Kidney glomerular epithelial cell (primary cell): ENCODE results near the gene DDX10.
"Not testable (repeated sequence)": the region's sequence is repeated elsewhere in the genome, so short reads cannot be mapped to it uniquely, and the experiment has no call there.

ENCODE experiments used
- DNase-seq: peaks from one replicate; lab custom pipeline; 2025; lab: John Stamatoyannopoulos, UW

DDX10 gene

GRCh38 chr11:108823960-108824359, 159.1 kb downstream of the DDX10 start:
- DNase-seq, result not testable (repeated sequence)

DNA sequence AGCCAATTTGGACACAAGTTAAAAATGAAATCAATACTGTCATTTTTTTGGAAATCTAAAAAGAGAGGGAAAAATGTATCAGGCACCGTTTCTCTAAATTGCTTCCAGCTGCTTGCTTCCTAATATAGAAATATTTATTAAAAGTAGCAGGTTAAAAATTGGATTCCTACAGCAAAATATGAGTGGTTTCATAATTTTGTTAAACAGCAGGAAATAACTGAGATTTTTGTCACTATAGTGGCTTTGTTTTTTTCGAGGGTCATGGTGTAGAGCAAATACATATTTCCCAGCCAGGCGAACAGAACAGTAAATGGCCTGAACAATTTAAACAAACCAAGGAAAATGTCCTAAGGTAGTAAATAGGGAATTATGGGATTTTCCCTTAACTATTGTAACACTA, 159.7 kb downstream of the DDX10 start:
- no peak for DNase-seq

- DNase-seq, result no peak
Observed at GRCh38 chr11:108825381-108825780, 160.5 kb downstream of the DDX10 start.

- no peak for DNase-seq
Observed at GRCh38 chr11:108826136-108826535, 161.3 kb downstream of the DDX10 start.

DNA sequence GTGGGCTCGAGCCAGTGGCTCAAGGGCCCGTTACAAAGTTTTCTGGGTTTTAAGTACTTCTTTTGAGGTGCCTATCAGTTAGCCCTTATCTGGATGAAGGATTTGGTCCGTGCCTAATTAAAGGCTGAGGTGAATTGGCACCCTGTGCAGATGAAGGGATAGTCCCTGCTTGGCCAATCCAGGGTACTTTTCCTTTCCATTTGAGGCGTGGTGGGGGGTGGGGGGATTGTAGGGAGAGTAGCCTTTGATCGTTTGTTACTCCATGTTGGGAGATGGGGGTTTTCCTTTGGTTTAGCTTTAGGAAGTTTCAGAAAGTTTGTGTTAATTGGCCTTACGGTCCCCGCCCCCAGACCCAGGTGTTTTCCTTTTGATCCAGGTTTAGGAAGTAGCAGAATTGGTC, 170.8 kb downstream of the DDX10 start:
- DNase-seq, result no peak

DNA sequence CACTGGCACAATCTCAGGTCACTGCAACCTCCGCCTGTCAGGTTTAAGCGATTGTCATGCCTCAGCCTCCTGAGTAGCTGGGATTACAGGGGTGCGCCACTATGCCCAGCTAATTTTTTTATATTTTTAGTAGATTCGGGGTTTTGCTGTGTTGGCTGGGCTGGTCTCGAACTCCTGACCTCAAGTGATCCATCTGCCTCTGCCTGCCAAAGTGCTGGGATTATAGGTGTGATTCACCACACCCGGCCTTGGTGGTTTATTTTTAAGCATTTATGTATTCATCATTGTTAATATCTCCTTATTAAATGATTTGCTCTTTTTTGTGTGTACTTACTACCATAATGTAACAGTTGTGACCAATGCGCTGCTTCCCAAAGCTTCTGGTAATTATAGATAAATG, 171.7 kb downstream of the DDX10 start:
- no peak for DNase-seq

GRCh38 chr11:108838102-108838791, 173.4 kb downstream of the DDX10 start:
- no peak for DNase-seq

GRCh38 chr11:108838792-108839105, 173.9 kb downstream of the DDX10 start:
- no peak for DNase-seq

DNA sequence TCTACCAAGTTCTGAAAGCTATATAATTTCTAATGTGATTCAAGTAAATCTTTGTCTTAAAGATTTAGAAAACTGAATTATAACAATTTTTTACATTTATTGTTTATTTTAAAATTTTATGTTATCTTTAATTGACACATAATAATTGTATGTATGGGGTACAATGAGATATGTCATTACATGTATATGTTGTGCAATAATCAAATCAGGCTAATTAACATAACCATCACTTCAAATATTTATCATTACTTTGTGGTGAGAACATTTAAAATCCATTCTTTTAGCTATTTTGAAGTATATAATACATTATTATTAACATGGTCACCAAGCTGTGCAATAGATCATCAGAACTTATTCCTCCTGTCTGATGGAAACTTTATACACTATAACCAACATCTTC, 181.1 kb downstream of the DDX10 start:
- DNase-seq, result no peak

DNA sequence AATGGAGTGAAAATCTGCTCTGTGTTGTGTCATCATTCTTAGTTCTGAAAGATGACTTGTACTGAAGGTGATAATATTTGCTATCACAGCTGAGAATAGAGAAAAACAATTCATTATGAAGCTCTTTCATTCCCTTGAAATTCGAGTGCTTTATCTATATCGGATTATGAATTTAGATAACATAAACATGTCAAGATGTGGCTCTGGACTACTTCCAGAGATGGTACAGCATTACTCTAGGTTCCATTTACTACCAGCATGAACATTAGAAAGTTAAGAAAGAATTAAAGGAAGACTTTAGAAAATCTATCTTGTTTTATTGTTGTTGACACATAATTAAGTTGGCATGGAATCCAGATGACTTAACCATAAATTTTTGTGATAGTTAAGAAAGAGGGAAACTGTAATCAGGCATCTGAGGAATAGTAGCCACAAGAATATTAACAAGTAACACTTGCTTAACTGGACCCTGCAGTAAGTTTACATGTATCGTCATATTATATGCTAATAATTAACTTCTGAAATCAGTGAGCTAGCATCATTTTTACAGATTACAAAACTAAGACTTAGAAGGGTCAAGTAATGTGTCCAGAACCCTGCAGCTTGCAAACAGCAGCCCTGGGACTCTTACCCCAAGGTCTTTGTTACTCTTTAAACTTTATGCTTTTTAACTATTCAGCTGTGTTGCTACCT, 182.6 kb downstream of the DDX10 start:
- DNase-seq, result no peak

GRCh38 chr11:108851781-108852180, 186.9 kb downstream of the DDX10 start:
- DNase-seq, result no peak

- no peak for DNase-seq
Observed at GRCh38 chr11:108852701-108853100, 187.8 kb downstream of the DDX10 start.

DNA sequence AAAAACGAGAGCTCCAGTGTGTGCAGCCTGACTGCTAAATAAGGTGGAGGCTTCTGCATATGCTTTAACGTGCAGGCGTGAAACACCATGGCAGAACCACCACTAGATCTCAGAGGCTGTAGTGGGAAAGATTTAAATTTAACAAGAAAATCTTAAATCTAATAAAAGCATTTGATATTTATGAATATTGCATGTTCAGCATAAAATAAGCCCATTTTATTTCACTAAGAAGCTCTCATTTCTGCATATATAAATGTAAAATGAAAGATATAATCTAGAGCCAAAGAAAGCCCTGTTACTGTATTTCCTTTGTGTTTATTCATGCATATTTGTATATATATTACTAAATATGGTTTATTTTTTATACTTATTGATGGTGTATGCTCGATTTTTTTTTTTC, 188.3 kb downstream of the DDX10 start:
- no peak for DNase-seq

GRCh38 chr11:108853864-108854263, 189.0 kb downstream of the DDX10 start:
- no peak for DNase-seq

GRCh38 chr11:108854346-108854745, 189.5 kb downstream of the DDX10 start:
- DNase-seq, result no peak

- no peak for DNase-seq
Observed at GRCh38 chr11:108857382-108857781, 192.5 kb downstream of the DDX10 start.

DNA sequence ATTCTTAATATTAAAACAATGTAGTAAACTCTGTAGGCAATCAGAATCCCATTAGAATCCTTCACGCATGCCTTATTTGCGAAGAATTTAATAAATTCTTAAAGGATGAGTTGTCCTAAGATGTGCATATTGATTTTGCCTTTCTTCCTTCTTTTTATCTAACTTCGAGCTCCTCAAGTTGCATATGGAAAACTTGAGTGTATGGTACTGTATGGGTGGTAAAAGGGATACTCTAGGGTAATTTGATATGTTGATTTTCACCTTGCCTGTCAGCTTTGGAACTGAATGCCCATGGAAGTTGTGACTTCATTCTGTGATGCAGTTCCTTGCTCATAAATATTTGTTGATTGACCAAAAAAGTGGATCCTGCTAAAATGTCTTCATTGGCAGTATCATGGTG, 193.8 kb downstream of the DDX10 start:
- DNase-seq, result no peak

GRCh38 chr11:108859510-108859909, 194.6 kb downstream of the DDX10 start:
- DNase-seq, result no peak

GRCh38 chr11:108863528-108863927, 198.7 kb downstream of the DDX10 start:
- DNase-seq, result no peak

DNA sequence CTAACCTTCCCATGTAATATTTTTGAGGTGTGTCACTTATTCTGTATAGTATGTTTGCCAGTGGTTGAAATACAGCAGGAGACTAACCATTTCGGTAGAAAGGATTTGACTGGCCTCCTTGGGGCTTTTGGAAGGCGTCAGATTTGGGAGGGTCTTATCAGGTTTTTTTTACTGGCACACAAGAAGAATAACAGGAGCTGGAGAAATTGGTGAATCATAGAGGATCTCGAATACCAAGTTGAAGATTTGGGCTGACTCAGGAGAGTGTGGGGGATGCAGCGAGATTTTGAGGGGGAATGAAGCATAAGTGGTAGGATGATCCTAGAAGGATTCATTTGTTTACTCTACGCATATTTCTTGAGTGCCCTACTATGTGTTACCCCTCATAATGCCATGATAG, 200.5 kb downstream of the DDX10 start:
- no peak for DNase-seq

DNA sequence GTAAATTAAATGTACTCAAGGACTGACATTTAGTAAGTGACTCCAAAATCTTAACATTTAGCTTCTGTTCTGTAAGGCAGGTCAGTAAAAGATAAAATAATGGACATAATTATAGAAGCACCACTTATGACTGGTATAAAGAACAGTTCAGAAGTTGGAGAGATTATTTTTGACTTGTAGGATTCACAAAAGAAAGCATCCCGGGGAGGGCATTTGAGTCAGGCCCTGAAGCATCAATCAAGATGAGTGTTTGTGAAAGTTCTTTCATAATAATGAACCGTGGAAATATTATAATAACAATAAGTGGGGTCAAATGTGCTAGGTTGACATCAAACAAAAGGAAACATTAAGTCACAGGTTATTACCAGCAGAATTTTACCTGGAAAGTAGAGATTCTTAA, 201.9 kb downstream of the DDX10 start:
- no peak for DNase-seq

- DNase-seq, result peak; percentile 64
Observed at GRCh38 chr11:108870373-108871020, 205.6 kb downstream of the DDX10 start.

DNA sequence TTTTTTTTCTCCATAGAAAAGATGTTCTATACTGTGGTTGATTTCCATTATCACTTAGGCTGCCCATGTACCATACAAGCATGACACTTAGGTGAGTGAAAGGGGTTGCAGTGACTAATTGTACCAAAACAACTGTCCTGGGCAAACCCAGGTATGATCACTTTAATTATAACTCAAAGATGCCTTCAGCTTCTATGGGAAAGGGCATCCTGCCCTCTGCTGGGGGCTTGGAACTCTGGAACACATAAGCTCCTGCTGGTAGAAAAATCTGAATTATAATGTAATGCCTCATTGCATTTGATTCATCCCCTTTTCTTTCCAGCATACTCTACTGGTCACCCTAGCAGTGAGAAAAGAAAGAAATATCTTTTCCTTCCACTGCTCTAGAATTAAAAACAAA, 206.3 kb downstream of the DDX10 start:
- peak; percentile 74 for DNase-seq

DNA sequence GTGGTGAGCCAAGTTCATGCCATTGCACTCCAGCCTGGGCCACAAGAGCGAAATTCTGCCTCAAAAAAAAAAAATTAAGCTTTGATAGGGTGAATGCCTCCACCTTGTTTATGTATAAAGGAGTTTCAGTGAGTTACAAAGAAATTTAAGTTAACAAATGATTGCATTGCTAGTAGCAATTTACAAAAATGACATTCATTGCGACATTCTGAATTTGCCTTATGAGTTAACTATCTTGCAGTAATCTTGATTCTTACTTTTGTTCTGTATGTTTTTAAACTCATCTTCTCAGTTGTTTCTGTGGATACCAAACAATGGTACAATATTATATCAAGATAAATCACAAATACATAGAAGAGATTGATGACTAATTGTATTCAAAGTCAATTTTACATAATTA, 207.0 kb downstream of the DDX10 start:
- DNase-seq, result no peak
